HG02938 (cell line): ENCODE measurements around the gene CBY1.

Experiments
- ATAC-seq: cut with Tn5 transposase; IDR thresholded peaks from one replicate; pipeline ENCODE4 v1.9.1; 2021; ENCODE audit warnings: mild to moderate bottlenecking, moderate library complexity; ENCODE audit not compliant: unreplicated experiment

CBY1 gene

GRCh38 chr22:38719196-38719595 lies 62.8 kb downstream of the CBY1 start:
- no peak for ATAC-seq

- ATAC-seq: no peak
Observed at GRCh38 chr22:38720350-38720749, 63.9 kb downstream of the CBY1 start.

- no peak for ATAC-seq
Observed at GRCh38 chr22:38721551-38721950, 65.1 kb downstream of the CBY1 start.
